Activated CD8-positive, alpha-beta memory T cell treated with anti-CD3 and anti-CD28 coated beads for 36 hours (primary cell): Measurements from ENCODE around the gene SIAE. TPM values are rescaled to one million over a fixed set of nuclear protein-coding genes. Genes with fewer than 3 reads are reported as not detected.

Experiments
- CTCF ChIA-PET: fragments of 350-600 bp; sonication (Branson Sonifier 250); formaldehyde crosslinking; loops from one replicate; lab custom pipeline; 2021; ENCODE audit warnings: antibody characterized with exemption; lab: Charles Lee
- POLR2A ChIA-PET: fragments of 350-600 bp; sonication (Branson Sonifier 250); formaldehyde crosslinking; loops from one replicate; lab custom pipeline; 2021; ENCODE audit warnings: antibody characterized with exemption; lab: Charles Lee
- total RNA-seq, 2 experiments: library from RNA; stranded (reverse); gene quantifications; one replicate each; pipeline ENCODE4 v1.2.3, GENCODE V29; 2021

Gene SIAE
- total RNA-seq = 1 to 10 TPM; 4.8 to 5.4 TPM

- ChIA-PET POLR2A (interaction anchor here (0.5 to 1.4 kb wide), 6 partner anchors 51 to 126 kb away, joined by 3 to 4 read pairs (median 3); partner anchors contain the start of genes ESAM, MSANTD2, PANX3 and TBRG1), CTCF (interaction anchor here (0.7 to 1.3 kb wide), 6 partner anchors 55 to 203 kb away, joined by 3 to 8 read pairs (median 4); no protein-coding TSS in a partner anchor)
These were observed at the start of gene SIAE, which contains the start of gene SPA17 for GRCh38 chr11:124673333-124674167. Gene SIAE (minus strand): TSS chr11:124673739. CDS start chr11:124673708, 31 bp downstream. Gene SPA17 (plus strand): TSS chr11:124673904. CDS start chr11:124675265, 1,361 bp downstream.

GRCh38 chr11:124722176-124722575 lies 48.6 kb upstream of the SIAE start:
- ChIA-PET CTCF (no interaction called here), POLR2A (no interaction called here)

GRCh38 chr11:124719534-124719933 lies 46.0 kb upstream of the SIAE start:
- CTCF ChIA-PET = interaction anchor here (0.8 kb wide), 1 partner anchor 157 kb away, joined by 3 read pairs; no protein-coding TSS in a partner anchor

GRCh38 chr11:124718801-124719200 lies 45.3 kb upstream of the SIAE start:
- ChIA-PET POLR2A (no interaction called here), CTCF (no interaction called here)

More at GRCh38 chr11:124719534-124719933, 46.0 kb upstream of the SIAE start:
- POLR2A ChIA-PET = no interaction called here

- CTCF ChIA-PET = no interaction called here
- POLR2A ChIA-PET = no interaction called here
These were observed 44.5 kb upstream of the SIAE start for GRCh38 chr11:124717786-124718651.

DNA sequence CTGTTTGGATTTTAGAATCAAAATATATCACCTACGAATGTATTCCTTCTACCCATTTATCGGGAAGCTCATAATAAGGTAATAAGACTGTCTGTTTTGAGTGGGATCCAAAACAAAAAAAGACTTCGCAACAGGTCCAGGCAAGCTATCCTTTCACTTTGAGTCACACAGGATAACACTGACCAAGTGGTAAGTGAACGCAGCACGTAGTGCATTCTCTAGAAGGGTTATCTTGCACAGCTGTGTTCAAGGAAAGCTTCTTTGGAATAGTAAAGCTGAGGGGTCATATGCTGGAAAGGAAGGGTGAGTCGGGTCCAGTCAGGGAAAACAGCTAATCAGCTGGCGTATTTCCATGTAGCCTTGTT lies 43.9 kb upstream of the SIAE start:
- ChIA-PET POLR2A (no interaction called here), CTCF (no interaction called here)

GRCh38 chr11:124716591-124716990 lies 43.1 kb upstream of the SIAE start:
- CTCF ChIA-PET = interaction anchor here (1.0 kb wide), 1 partner anchor 53 kb away, joined by 3 read pairs; no protein-coding TSS in a partner anchor
- POLR2A ChIA-PET = no interaction called here

- POLR2A ChIA-PET = no interaction called here
- CTCF ChIA-PET = no interaction called here
These were observed 38.9 kb upstream of the SIAE start for GRCh38 chr11:124712392-124712791.

DNA sequence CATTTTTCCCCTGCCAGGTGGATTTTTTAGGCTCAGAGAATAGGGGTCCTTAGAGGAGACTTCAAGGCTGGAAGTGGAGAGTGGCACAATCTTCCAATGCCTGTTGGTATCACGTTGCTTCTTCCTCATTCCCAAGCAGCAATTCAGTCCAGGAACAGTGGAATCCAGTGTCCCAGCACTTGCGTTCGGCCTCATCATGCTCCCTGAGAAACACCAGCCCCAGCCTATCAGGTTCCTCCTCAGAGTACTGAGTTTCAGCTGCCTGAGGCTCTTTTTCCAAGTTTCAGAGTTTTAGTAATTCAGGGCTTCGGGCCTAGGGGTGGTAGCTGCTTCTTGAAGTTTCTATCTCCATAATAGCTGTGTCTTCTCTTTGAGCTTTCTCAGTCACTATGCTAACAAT lies 34.3 kb upstream of the SIAE start:
- CTCF ChIA-PET = no interaction called here
- POLR2A ChIA-PET = no interaction called here

DNA sequence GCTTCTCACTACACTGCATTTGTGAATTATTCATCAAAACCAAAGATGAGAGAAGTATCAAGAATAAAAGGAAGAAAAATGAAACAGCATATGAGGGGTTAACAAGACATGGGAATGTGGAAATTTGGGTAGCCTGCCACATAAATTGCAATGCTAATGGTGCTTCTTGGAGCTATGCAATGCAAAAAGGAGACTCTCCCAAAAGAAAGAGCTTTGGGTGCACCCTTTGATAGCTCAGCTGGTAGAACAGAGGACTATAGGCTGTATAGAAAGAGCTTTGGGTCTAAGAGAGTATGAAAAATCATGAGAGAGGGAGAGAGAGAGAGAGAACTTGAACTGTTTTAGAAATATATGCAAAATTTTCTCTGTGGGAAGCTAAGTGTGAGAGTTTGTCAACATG lies 26.5 kb upstream of the SIAE start:
- CTCF ChIA-PET = interaction anchor here (1.1 kb wide), 1 partner anchor 40 kb away, joined by 3 read pairs; the partner anchor contains the start of gene NRGN
- POLR2A ChIA-PET = no interaction called here

GRCh38 chr11:124699547-124699946 lies 26.0 kb upstream of the SIAE start:
- ChIA-PET POLR2A (no interaction called here), CTCF (interaction anchor here (0.6 kb wide), 1 partner anchor 808 kb away, joined by 3 read pairs; no protein-coding TSS in a partner anchor)

- ChIA-PET CTCF (no interaction called here), POLR2A (no interaction called here)
These were observed 19.6 kb upstream of the SIAE start for GRCh38 chr11:124693142-124693541.

- CTCF ChIA-PET = interaction anchor here (0.6 kb wide), 1 partner anchor 442 kb away, joined by 3 read pairs; no protein-coding TSS in a partner anchor
- POLR2A ChIA-PET = interaction anchor here (0.6 kb wide), 1 partner anchor 271 kb away, joined by 3 read pairs; no protein-coding TSS in a partner anchor
These were observed 8.9 kb upstream of the SIAE start for GRCh38 chr11:124682443-124682842.

GRCh38 chr11:124681421-124681820 lies 7.9 kb upstream of the SIAE start:
- ChIA-PET POLR2A (no interaction called here), CTCF (no interaction called here)

GRCh38 chr11:124678416-124678815 lies 4.9 kb upstream of the SIAE start:
- ChIA-PET POLR2A (no interaction called here), CTCF (interaction anchor here (0.7 to 1.5 kb wide), 2 partner anchors 120 to 608 kb away, joined by 3 read pairs; no protein-coding TSS in a partner anchor)

DNA sequence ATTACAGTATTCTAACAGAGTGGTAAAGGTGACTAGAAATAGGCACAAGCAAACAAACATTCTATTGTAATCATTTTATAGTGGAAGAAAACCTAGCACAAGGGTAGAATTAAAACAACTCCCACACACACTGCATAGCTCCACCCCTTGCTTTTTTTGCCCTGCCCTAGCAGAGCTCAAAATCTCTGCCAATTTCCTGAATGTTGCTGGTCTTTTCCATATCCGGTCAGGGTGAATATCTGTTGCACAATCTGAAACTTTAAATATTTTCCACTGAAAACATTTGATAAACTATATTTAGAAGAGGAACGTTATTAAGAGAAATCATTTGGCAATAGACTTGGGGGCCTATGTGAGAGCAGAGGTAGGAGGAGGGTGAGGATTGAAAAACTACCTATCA lies 2.8 kb upstream of the SIAE start:
- ChIA-PET CTCF (interaction anchor here (1.0 kb wide), 1 partner anchor 85 kb away, joined by 3 read pairs; no protein-coding TSS in a partner anchor), POLR2A (no interaction called here)

GRCh38 chr11:124674571-124674970 lies 1.0 kb upstream of the SIAE start:
- ChIA-PET CTCF (interaction anchor here (0.7 kb wide), 1 partner anchor 54 kb away, joined by 3 read pairs; no protein-coding TSS in a partner anchor), POLR2A (interaction anchor here (0.6 kb wide), 1 partner anchor 63 kb away, joined by 3 read pairs; the partner anchor contains the start of gene PANX3)

- ChIA-PET POLR2A (interaction anchor here (0.6 to 1.4 kb wide), 4 partner anchors 51 to 126 kb away, joined by 3 to 4 read pairs (median 4); partner anchors contain the start of genes ESAM, MSANTD2, PANX3 and TBRG1), CTCF (interaction anchor here (0.7 to 1.3 kb wide), 3 partner anchors 54 to 202 kb away, joined by 3 to 4 read pairs (median 4); no protein-coding TSS in a partner anchor)
These were observed 604 bp upstream of the SIAE start for GRCh38 chr11:124674168-124674517.
